SK-N-SH (cell line): ENCODE results near the gene OSGEP. TPM values are rescaled to one million over a fixed set of nuclear protein-coding genes. Genes with fewer than 3 reads are reported as not detected.

ENCODE experiments used
- CTCF ChIA-PET: fragments of 300-600, 350-600 bp; formaldehyde crosslinking; extraction: SDS; loops from one replicate; lab custom pipeline; 2021; lab: Yijun Ruan, JAX
- POLR2A ChIA-PET: fragments of 350-600 bp; sonication (Branson Sonifier 250); formaldehyde crosslinking; extraction: SDS; loops from one replicate; lab custom pipeline; 2020; ENCODE audit warnings: antibody characterized with exemption, inconsistent platforms; lab: Yijun Ruan, JAX
- DNase-seq: peaks from one replicate; pipeline ENCODE4 v3.0.0; 2012
- H2AFZ ChIP-seq: fragments of 200-600 bp; sonication (generic); 2 replicates; pipeline ENCODE4 v1.8.1; 2016; ENCODE audit warnings: antibody characterized with exemption, mild to moderate bottlenecking, low read depth
- H3F3A ChIP-seq: fragments of 200-600 bp; sonication (generic); replicated peaks from 2 replicates; pipeline ENCODE3; 2016; ENCODE audit warnings: antibody characterized with exemption, mild to moderate bottlenecking; ENCODE audit not compliant: insufficient read depth
- H3K27ac ChIP-seq, 2 experiments: fragments of 200-500 bp in 1 of 2; fragments of 200-600 bp in 1 of 2; sonication (Bioruptor generic) in 1 of 2; sonication (generic), shearing (Covaris generic) in 1 of 2; 2 replicates each; pipeline versions ENCODE4 v1.5.1 to v1.6.1; 2014 to 2016; ENCODE audit warnings: low read depth in 2 of 2, inconsistent platforms in 1 of 2, low read length in 1 of 2, mild to moderate bottlenecking in 1 of 2, mixed read lengths in 1 of 2
- H3K27me3 ChIP-seq: fragments of 200-600 bp; sonication (generic), shearing (Covaris generic); 2 replicates; pipeline ENCODE4 v1.6.1; 2016; ENCODE audit warnings: mixed run types; ENCODE audit not compliant: insufficient read depth
- H3K36me3 ChIP-seq, 2 experiments: fragments of 200-500 bp in 1 of 2; fragments of 200-600 bp in 1 of 2; sonication (Bioruptor generic) in 1 of 2; sonication (generic) in 1 of 2; replicated peaks in 1 of 2; 2 replicates each; pipeline versions ENCODE3 to v1.5.1; 2014 to 2016; ENCODE audit warnings: low read length in 1 of 2, mild to moderate bottlenecking in 1 of 2; ENCODE audit not compliant: insufficient read depth in 2 of 2, control insufficient read depth in 1 of 2
- H3K4me1 ChIP-seq, 2 experiments: fragments of 200-500 bp in 1 of 2; fragments of 200-600 bp in 1 of 2; sonication (Bioruptor generic) in 1 of 2; sonication (generic), shearing (Covaris generic) in 1 of 2; 2 replicates each; pipeline versions ENCODE4 v1.5.1 to v1.6.1; 2014 to 2016; ENCODE audit warnings: low read depth in 1 of 2, low read length in 1 of 2, mixed run types in 1 of 2; ENCODE audit not compliant: insufficient read depth in 2 of 2, control insufficient read depth in 1 of 2
- H3K4me2 ChIP-seq: fragments of 200-600 bp; sonication (generic), shearing (Covaris generic); 2 replicates; pipeline ENCODE4 v1.6.1; 2017; ENCODE audit warnings: mixed run types
- H3K4me3 ChIP-seq, 2 experiments: fragments of 200-500 bp in 1 of 2; fragments of 200-600 bp in 1 of 2; sonication (Bioruptor generic) in 1 of 2; sonication (generic), shearing (Covaris generic) in 1 of 2; 2 replicates each; pipeline versions ENCODE4 v1.5.1 to v1.8.1; 2014 to 2016; ENCODE audit warnings: low read depth in 2 of 2, inconsistent platforms in 1 of 2, low read length in 1 of 2, mild to moderate bottlenecking in 1 of 2, mixed read lengths in 1 of 2, moderate library complexity in 1 of 2
- H3K79me2 ChIP-seq: fragments of 200-600 bp; sonication (generic); 2 replicates; pipeline ENCODE4 v1.8.1; 2017; ENCODE audit warnings: mild to moderate bottlenecking; ENCODE audit not compliant: insufficient read depth
- H3K9ac ChIP-seq: fragments of 200-600 bp; sonication (generic); 2 replicates; pipeline ENCODE4 v1.6.1; 2017; ENCODE audit warnings: mixed run types
- H3K9me2 ChIP-seq: fragments of 200-600 bp; sonication (generic); 2 replicates; pipeline ENCODE4 v1.6.1; 2017; ENCODE audit warnings: mixed run types
- H3K9me3 ChIP-seq: fragments of 200-600 bp; sonication (generic); 2 replicates; pipeline ENCODE4 v1.6.1; 2017; ENCODE audit warnings: mixed run types, mild to moderate bottlenecking, moderate library complexity
- H4K20me1 ChIP-seq: fragments of 200-600 bp; sonication (generic); 2 replicates; pipeline ENCODE4 v1.6.1; 2017; ENCODE audit warnings: mild to moderate bottlenecking, mixed run types; ENCODE audit not compliant: insufficient read depth
- CTCF ChIP-seq: fragments of 200-600 bp; sonication (generic); IDR thresholded peaks from 2 replicates; pipeline ENCODE4 v1.6.1; 2017; ENCODE audit warnings: antibody characterized with exemption, mild to moderate bottlenecking, moderate library complexity
- ELF1 ChIP-seq: IDR thresholded peaks from 2 replicates; pipeline ENCODE4 v1.4.0; 2012
- EP300 ChIP-seq, 2 experiments: IDR thresholded peaks; 2 replicates each; pipeline versions ENCODE4 v1.4.0 to v1.6.1; 2012; ENCODE audit warnings: borderline replicate concordance in 1 of 2, low read depth in 1 of 2, low read length in 1 of 2
- EZH2phosphoT487 ChIP-seq: fragments of 200-600 bp; sonication (generic); IDR thresholded peaks from 2 replicates; pipeline ENCODE4 v1.6.1; 2017; ENCODE audit warnings: low read depth, mixed run types, mild to moderate bottlenecking, antibody characterized with exemption, moderate library complexity, borderline replicate concordance
- FOXJ3 ChIP-seq: sonication (generic); formaldehyde crosslinking; IDR thresholded peaks from 2 replicates; pipeline ENCODE4 v1.5.1; 2020; ENCODE audit warnings: mild to moderate bottlenecking, missing genetic modification reagents
- FOXM1 ChIP-seq: IDR thresholded peaks from 2 replicates; pipeline ENCODE4 v1.4.0; 2012; ENCODE audit warnings: low read depth, mild to moderate bottlenecking
- GABPA ChIP-seq: IDR thresholded peaks from 2 replicates; pipeline ENCODE4 v1.4.0; 2012; ENCODE audit warnings: low read depth, mild to moderate bottlenecking
- GATA2 ChIP-seq: sonication (generic); formaldehyde crosslinking; IDR thresholded peaks from 2 replicates; pipeline ENCODE4 v1.5.0; 2020; ENCODE audit warnings: mild to moderate bottlenecking, missing genetic modification reagents
- JUND ChIP-seq: IDR thresholded peaks from 2 replicates; pipeline ENCODE4 v1.4.0; 2012
- MAX ChIP-seq: IDR thresholded peaks from 2 replicates; pipeline ENCODE4 v1.4.0; 2012; ENCODE audit warnings: low read depth
- MEF2A ChIP-seq: IDR thresholded peaks from 2 replicates; pipeline ENCODE4 v1.4.0; 2012; ENCODE audit warnings: low read depth, borderline replicate concordance
- MXI1 ChIP-seq: IDR thresholded peaks from 2 replicates; pipeline ENCODE4 v1.6.1; 2012; ENCODE audit warnings: mild to moderate bottlenecking, low read depth, low read length, improper control_type of control experiment
- NFIC ChIP-seq: IDR thresholded peaks from 2 replicates; pipeline ENCODE4 v1.4.0; 2012; ENCODE audit warnings: borderline replicate concordance
- NRF1 ChIP-seq: IDR thresholded peaks from 2 replicates; pipeline ENCODE4 v1.6.1; 2012; ENCODE audit warnings: low read depth, mild to moderate bottlenecking, low read length
- PBX3 ChIP-seq: IDR thresholded peaks from 2 replicates; pipeline ENCODE4; 2012
- RAD21 ChIP-seq: IDR thresholded peaks from 2 replicates; pipeline ENCODE4 v1.6.1; 2012; ENCODE audit warnings: mild to moderate bottlenecking, low read length
- RCOR1 ChIP-seq: fragments of 150-350 bp; IDR thresholded peaks from 2 replicates; pipeline ENCODE4 v1.6.1; 2017; ENCODE audit warnings: antibody characterized with exemption, low read length
- RFX5 ChIP-seq: IDR thresholded peaks from 2 replicates; pipeline ENCODE4 v1.6.1; 2012; ENCODE audit warnings: mild to moderate bottlenecking, improper control_type of control experiment, low read length
- RXRA ChIP-seq: IDR thresholded peaks from 2 replicates; pipeline ENCODE4 v1.4.0; 2012; ENCODE audit warnings: low read depth, mild to moderate bottlenecking, borderline replicate concordance
- SIN3A ChIP-seq: IDR thresholded peaks from 2 replicates; pipeline ENCODE4 v1.6.1; 2012; ENCODE audit warnings: low read depth, mild to moderate bottlenecking, low read length, moderate library complexity, borderline replicate concordance
- SMC3 ChIP-seq: IDR thresholded peaks from 2 replicates; pipeline ENCODE4 v1.6.1; 2012; ENCODE audit warnings: low read depth, low read length, improper control_type of control experiment
- TAF1 ChIP-seq: IDR thresholded peaks from 2 replicates; pipeline ENCODE4 v1.6.1; 2012; ENCODE audit warnings: low read depth, mild to moderate bottlenecking, low read length, moderate library complexity, borderline replicate concordance
- TCF12 ChIP-seq: IDR thresholded peaks from 2 replicates; pipeline ENCODE4 v1.4.0; 2012
- USF1 ChIP-seq: IDR thresholded peaks from 2 replicates; pipeline ENCODE4 v1.4.0; 2012; ENCODE audit warnings: low read depth, borderline replicate concordance
- USF2 ChIP-seq: fragments of 150-350 bp; IDR thresholded peaks from 2 replicates; pipeline ENCODE4 v1.6.1; 2017; ENCODE audit warnings: antibody characterized with exemption, low read length, low read depth, borderline replicate concordance
- ZBTB33 ChIP-seq: IDR thresholded peaks from 2 replicates; pipeline ENCODE4 v1.4.0; 2012; ENCODE audit warnings: low read depth, borderline replicate concordance
- WGBS: methylation state at CpG from one replicate; pipeline ENCODE4 v1.1.6; 2017; ENCODE audit warnings: low lambda C conversion rate; 5-methylcytosine and 5-hydroxymethylcytosine counted together
- polyA plus RNA-seq, 3 experiments: library from polyadenylated mRNA; depleted of rRNA; stranded (reverse); fragments of >200 nt; gene quantifications; 2 replicates each; pipeline ENCODE4 v1.2.3, GENCODE V29; 2012

Gene OSGEP
- polyA plus RNA-seq, 1 of the 3 experiments (the other 2 are of a cell fraction) = 32.9 TPM

GRCh38 chr14:20455355-20456300 lies 1.0 kb upstream of the OSGEP start:
- POLR2A ChIA-PET = interaction anchor here (0.7 to 3.0 kb wide), 11 partner anchors 8 to 226 kb away, joined by 3 to 35 read pairs (median 4); partner anchors contain the start of genes CCNB1IP1, PARP2, PNP and TEP1
- WGBS = 3% methylated on average over 36 of the region's 39 CpGs
- H3K79me2 ChIP-seq = peaks cover 60% of the 10 kb centered on the region
- 0 out of 2 replicates have a peak, but pooled peaks have one; percentile 12 for TF ChIP-seq MXI1
- no peak for TF ChIP-seq MAX
- no peak for TF ChIP-seq MEF2A
- 0 out of 2 replicates have a peak, but pooled peaks have one; percentile 30 for TF ChIP-seq ZBTB33
- TF ChIP-seq RCOR1 = no peak
- no peak for TF ChIP-seq NFIC
- no peak for TF ChIP-seq TAF1
- TF ChIP-seq FOXJ3 (CRISPR knock-in tag) = no peak
- no peak for TF ChIP-seq CTCF
- TF ChIP-seq ELF1 = no peak
- no peak for TF ChIP-seq TCF12
- no peak for TF ChIP-seq GABPA
- TF ChIP-seq SMC3 = no peak
- no peak; the same call in 1 of the 2 replicates for TF ChIP-seq USF1
- no peak for TF ChIP-seq NRF1
- no peak for TF ChIP-seq EZH2phosphoT487
- no peak for TF ChIP-seq RAD21
- TF ChIP-seq GATA2 (CRISPR knock-in tag) = peak; percentile 77
- no peak for TF ChIP-seq SIN3A
- no peak for TF ChIP-seq FOXM1
- TF ChIP-seq RXRA = no peak
- no peak for TF ChIP-seq PBX3
- TF ChIP-seq USF2 = no peak
- no peak for TF ChIP-seq EP300 (IDR thresholded peaks at IDR 0.05; ENCODE audit: borderline replicate concordance in 1 of 2, low read depth in 1 of 2, low read length in 1 of 2)
- no peak for TF ChIP-seq RFX5
- no peak for TF ChIP-seq JUND

More at GRCh38 chr14:20455355-20456300, 1.0 kb upstream of the OSGEP start:
- Histone ChIP-seq H3K4me2 (peak overlapping the region; percentile 96), H2AFZ (peak overlapping the region; percentile 82; the same call in 1 of the 2 replicates), H3K4me3 (peak overlapping the region; percentile 92), H3K27me3 (no peaks in the 10 kb centered on the region), H3K9ac (peak overlapping the region; percentile 92), H3K27ac (peak overlapping the region; percentile 92 to 96), H3K9me3 (no peaks in the 10 kb centered on the region), H3K4me1 (peaks cover 13 to 14% of the 10 kb centered on the region in 2 experiments; a peak in 3 of 4 replicates), H3K9me2 (no peaks in the 10 kb centered on the region), H3K36me3 (peaks cover 47 to 61% of the 10 kb centered on the region in 2 experiments), H4K20me1 (no peaks in the 10 kb centered on the region), H3F3A (peaks cover 17% of the 10 kb centered on the region)
- CTCF ChIA-PET = interaction anchor here (0.8 to 2.7 kb wide), 6 partner anchors 14 to 155 kb away, joined by 3 to 7 read pairs (median 4); partner anchors contain the start of gene PNP
- peak; percentile 80 for DNase-seq
